HG02973 (cell line): ENCODE measurements around the gene B3GAT1.

Experiments
- ATAC-seq: cut with Tn5 transposase; IDR thresholded peaks from one replicate; pipeline ENCODE4 v1.9.1; 2021; ENCODE audit warnings: moderate library complexity; ENCODE audit not compliant: unreplicated experiment

Gene B3GAT1

DNA sequence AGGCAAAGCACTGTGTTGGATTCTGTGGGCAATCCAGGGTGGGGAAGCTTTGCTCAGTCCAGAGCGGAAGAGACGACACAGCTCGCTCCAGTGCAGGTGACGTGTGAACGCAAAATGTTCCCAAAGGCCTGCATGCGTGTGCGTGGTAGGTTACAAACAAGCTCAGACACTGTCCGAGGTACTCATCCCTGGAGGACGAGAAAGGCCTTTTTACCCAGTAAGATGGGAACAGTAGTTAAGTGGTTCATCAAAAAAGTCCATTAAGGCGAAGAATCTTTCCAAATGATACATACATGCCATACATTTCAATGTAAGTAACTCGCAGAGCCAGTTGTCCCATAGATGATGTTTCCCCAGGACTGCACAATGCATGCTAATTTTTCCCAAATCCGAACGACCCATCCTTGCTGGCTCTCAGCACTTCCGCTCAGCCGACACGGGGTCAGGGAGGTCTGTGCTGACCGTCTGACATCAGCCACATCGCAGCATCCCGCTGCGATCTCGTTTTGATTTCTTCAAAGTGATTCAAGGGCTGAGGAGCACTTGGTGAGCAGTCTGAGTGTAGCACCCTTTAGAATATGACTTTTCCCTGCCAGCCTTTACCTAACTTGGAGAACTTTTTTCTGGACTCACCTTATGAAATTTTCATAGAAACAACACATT lies 19.0 kb downstream of the B3GAT1 start:
- no peak for ATAC-seq

DNA sequence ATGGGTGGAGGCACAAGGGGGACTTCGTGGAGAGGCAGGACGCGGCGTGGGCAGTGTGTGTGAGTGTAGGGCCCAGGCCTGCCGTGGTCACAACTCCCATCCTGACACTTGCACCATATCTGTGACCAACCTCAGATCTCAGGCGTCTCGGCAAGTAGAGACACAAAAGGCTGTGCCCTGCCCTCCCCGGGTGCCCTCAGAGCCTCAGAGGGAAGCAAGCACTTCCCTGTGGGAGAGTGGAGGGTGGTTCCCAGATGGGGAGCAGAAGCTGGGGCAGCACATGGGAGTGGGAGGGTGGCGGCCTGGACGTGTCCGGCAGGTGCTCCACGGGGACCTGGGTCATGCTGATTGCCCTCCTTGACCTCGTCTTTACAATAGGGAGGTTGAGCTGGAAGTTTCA lies 20.4 kb downstream of the B3GAT1 start:
- no peak for ATAC-seq

GRCh38 chr11:134390706-134391569 lies 21.1 kb downstream of the B3GAT1 start:
- no peak for ATAC-seq

DNA sequence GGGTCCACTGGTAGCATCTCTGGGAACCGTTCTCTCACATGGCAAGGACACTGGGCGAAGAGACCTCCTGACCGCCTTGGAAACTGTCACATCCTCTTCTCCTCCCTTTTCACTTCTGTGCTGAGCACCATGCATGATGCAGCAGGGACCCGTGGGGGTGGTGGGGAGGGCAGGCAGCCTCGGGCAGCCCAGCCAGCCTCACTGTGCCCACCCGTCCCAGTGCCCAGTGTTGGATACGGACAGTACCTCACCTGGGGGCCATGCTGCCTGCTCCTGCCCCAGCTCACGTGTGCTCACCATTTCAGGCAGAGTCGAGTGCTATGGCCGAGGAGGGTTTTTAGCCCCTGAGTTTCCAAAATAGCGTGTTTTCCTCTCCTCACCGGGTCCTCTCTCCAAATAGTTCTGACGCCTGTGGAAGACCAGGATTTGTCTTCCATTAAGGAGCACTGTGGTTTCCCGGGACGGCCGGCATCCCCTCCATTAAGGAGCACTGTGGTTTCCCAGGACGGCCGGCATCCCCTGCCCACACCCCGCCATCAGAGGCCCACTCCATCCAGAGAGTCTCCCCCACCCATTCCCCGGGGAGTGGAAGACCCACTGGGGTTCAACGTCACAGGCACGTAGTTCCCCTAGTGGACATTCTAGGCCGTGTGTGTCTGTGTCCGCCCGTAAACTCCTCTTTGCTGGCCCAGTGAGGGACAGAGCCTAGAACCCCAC lies 22.4 kb downstream of the B3GAT1 start:
- ATAC-seq, result no peak

DNA sequence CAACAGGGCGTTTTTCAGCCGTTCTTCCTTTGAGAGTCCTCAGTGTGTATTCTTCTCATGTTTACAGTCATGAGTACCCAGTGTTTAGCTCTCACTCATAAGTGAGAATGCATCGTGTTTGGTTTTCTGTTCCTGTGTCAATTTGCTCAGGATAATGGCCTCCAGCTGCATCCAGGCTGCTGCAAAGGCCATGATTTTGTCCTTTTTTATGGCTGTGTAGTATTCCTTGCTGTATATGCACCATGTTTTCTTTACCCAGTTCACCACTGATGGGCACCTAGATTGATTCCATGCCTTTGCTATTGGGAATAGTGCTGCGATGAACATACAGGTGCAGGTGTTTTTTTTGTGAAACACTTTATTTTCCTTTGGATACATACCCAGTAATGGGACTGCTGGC lies 23.5 kb downstream of the B3GAT1 start:
- ATAC-seq, result no peak

DNA sequence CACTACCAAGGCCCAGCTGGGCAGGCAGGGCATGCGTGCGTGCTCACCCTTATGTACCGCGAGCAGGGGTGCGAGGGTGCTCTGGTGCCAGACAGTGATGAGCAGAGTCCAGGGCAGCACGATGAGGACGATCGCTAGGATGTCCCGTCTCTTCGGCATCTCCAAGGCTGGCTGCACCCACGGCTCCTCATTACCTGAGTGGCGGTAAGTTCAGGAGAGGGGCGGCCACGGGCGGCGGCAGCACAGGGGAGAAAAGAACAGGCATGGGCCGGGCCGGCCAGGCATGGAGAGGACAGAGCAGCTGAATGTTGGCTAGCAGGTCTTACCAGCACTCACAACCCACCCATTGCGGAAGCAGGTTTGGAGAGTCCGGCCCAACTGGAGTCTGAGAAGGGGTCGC lies 24.5 kb downstream of the B3GAT1 start:
- no peak for ATAC-seq

DNA sequence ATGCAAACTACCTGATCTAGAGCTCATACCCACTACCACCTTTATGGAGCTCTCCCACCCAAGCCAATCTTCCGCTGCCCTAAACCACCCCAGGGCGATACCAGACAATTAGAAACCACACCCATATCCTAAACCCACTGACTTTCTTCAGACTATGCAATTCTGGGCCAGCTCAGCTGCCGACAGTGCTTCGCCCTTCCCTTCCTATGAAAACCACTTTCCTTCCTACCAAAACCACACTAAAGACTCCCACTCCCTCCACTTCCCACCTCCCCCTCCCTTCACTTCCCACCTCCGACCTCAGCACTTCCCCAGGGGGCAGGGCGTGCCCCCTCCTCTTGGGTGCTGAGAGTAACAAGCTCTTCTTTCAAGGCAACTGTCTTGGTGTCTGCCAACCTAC lies 25.1 kb downstream of the B3GAT1 start:
- ATAC-seq, result no peak

DNA sequence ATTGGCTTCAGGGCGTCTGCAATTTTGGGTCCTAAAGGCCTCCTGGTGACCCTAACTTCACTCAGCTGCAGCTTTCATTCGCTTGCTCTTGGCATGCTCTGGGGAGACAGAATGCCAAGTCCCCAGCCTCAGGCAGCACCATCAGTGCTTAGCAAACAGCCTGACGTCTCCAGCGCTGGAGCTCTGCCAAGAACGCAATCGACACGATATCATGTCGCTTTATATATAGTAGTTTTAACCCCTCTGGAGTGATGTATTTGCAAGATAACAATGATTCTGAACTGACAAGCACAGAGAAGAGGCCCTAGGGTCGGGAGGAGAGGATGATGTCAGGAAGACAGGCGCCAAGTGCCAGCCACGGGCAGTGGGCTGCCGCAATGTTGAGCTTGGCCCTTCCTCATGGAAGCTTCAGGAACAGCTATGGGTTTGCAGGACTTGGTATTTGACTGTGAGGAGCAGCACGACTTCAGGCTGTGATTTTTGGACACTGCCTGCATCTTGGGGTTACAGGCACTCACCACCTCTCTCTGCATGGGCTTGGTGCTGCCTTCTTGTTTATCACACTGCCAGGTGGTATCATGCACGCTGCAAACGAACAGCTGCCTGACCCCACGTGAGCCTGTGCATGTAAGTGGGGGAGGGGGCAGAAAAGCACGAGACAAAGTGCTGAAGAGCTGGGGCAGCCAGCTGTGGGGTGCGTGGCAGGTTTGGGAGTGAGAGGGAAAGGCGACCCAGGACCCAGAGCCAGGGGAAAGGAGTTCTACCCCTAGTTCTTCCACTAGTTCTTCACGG lies 26.1 kb downstream of the B3GAT1 start:
- no peak for ATAC-seq

- no peak for ATAC-seq
Observed at GRCh38 chr11:134385171-134385570, 26.9 kb downstream of the B3GAT1 start.

DNA sequence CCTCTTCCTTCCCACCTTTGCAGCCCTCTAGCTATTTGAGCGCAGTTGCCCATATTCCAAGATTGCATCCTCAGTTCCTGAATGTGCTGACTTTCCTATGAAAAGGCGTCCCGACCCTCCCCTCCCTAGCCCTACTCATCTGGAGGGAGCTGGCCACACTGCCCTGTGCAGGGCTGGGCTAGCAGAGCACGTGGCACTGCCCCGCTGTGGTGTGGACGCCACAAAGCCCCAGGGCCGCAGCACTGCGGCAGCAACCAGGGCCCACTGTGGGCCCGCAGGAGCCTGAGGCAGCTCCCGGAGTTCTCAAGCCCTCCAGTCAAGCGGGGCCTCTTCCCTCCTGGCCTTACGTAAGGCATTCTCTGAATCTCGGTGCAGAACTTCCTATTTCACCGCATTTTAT lies 27.6 kb downstream of the B3GAT1 start:
- no peak for ATAC-seq

GRCh38 chr11:134383576-134384221 lies 28.3 kb downstream of the B3GAT1 start:
- ATAC-seq, result no peak

GRCh38 chr11:134382830-134383229 lies 29.2 kb downstream of the B3GAT1 start:
- no peak for ATAC-seq

DNA sequence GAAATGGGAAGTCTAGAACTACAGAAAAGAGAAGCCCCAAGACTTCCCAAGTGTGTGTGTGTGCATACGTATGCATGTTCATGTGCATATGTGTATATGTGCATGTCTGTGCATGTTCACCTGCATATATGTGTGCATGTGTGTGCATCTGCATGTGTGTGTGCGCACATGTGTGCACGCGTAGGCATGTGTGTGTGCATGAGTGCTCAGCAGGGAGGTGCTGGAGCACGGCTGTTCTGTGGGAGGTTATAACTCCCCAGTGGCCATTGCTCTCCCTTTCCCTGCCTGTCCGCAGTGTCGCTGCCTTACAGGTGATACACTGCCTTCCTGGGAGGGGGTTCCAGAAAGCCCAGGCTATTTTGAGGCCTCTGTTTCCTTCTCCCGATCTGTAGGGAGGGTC lies 29.8 kb downstream of the B3GAT1 start:
- no peak for ATAC-seq

- ATAC-seq, result no peak
Observed at GRCh38 chr11:134380785-134381184, 31.3 kb downstream of the B3GAT1 start.

DNA sequence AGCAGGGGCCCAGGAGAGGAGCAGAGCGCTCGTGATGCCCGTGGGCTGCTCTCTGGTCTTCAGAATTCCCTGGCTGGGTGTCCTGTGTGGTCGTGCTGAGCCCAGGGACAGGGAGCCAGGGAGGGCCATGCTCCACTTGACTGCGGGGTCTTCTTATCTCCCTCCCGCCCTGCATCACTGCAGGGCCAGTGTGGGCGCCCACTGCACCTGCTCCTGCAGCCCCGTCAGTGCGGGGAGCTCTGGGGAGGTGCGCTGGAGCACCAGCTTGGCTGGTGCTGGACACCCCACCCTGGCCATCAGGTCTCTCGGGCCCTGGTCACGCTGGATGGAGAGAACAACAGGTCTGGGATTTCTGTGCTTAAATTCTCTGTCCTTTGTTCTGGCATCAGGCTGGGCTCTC lies 31.8 kb downstream of the B3GAT1 start:
- no peak for ATAC-seq

DNA sequence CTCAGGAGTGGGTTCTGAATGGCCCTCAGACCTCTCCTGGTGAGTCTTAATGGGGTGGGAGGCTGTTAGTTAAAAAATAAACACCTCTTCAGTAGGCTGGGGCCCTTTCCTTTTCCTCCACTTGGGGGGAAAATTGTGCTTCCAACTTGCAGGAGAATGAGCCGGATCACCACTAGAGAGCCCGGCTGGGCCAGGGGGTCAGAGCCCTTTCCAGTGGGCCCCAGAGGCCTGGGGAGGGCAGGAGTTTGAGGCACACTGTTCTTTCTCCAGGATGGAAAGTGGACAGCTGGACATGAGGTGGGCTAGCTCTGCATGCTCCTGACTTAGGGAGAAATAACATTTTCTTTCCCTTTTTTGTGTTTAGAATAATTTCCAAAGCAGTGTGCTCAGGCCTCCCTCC lies 32.8 kb downstream of the B3GAT1 start:
- no peak for ATAC-seq

DNA sequence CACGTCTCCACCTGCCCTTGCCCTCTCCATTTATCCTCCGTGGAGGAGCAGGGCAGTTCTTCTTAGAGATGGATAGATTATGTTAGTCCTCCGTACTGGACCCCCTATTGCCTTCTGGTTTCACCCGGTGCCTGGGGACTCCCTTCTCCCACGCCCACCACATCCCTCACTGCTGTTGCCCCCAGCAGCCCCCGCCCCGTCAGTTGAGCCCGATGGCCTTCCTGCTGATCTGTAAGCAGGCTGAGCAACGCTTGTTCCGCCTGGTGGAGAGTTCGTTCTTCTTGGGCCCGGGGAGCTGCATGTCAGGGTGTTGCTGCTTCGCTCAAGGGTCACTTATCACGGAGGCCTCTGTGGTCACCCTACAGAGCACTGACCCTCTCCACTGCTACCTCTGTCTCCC lies 34.2 kb downstream of the B3GAT1 start:
- ATAC-seq, result no peak

DNA sequence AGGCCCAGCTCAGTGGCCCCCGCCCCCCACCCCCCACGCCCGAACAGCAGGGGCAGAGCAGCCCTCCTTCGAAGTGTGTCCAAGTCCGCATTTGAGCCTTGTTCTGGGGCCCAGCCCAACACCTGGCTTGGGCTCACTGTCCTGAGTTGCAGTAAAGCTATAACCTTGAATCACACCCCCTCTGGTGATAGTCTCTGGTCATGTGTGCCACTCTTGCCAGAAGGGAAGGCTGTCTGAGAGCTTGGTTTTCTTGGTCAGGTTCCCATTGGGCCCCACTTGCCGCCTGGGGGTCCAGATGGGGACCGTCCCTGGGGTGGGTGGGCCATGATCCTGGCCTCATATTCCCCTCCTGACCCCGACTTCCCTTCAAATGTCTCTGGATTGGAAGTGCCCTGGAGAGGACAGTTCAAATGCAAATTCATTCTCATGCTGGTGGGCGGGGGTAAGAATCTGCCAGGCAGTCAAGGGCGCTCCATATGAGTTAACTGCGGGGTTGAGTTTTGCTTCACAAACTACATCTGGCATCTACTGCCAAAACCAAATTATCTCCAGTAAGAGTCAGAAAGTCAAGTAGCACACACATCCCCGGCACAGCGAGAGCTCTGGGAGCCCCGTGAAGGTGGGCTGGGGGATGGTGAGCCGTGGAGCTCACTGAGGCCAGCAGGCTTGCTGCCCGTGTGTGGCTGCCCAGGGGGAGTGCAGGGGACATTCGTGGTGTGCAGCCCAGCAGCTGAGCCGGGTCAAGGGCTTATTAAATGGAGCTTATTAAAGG lies 35.7 kb downstream of the B3GAT1 start:
- no peak for ATAC-seq

GRCh38 chr11:134374891-134375550 lies 37.0 kb downstream of the B3GAT1 start:
- ATAC-seq, result no peak
